A673 (cell line): ENCODE data around the gene PDE4A. TPM values are rescaled to one million over a fixed set of nuclear protein-coding genes. Genes with fewer than 3 reads are reported as not detected.
A peak's percentile ranks its signal among the peaks of the same experiment; 100 is the strongest.
"Not testable (repeated sequence)": the region's sequence is repeated elsewhere in the genome, so short reads cannot be mapped to it uniquely, and the experiment has no call there.

Experiments
- Bru-seq: library from RNA; stranded (reverse); fragments of 400-500 nt; gene quantifications from one replicate; lab custom pipeline; 2021; lab: Mats Ljungman, UMichigan
- BruChase-seq, 2 experiments: library from RNA; stranded (reverse); fragments of 400-500 nt; gene quantifications; one replicate each; lab custom pipeline; 2021; lab: Mats Ljungman, UMichigan
- BruUV-seq: library from RNA; stranded (reverse); fragments of 400-500 nt; replicated peaks from 2 replicates; lab custom pipeline; 2021; lab: Mats Ljungman, UMichigan
- CTCF ChIA-PET: fragments of 300-600 bp; sonication (Branson Sonifier 250); formaldehyde crosslinking; loops from one replicate; lab custom pipeline; 2022; ENCODE audit warnings: antibody characterized with exemption; lab: Charles Lee
- POLR2A ChIA-PET: fragments of 300-600 bp; sonication (Branson Sonifier 250); formaldehyde crosslinking; loops from one replicate; lab custom pipeline; 2022; ENCODE audit warnings: antibody characterized with exemption; ENCODE audit not compliant: low non-redundant PET; lab: Charles Lee
- DNase-seq: peaks from one replicate; pipeline ENCODE4 v3.0.0-alpha.2; 2015; ENCODE audit warnings: low spot score
- H3K27ac ChIP-seq: fragments of 200-600 bp; sonication (generic); 2 replicates; pipeline ENCODE4 v1.5.1; 2016; ENCODE audit warnings: mixed run types, low read depth, mild to moderate bottlenecking, mixed read lengths, antibody characterized with exemption, low read length; ENCODE audit not compliant: poor library complexity, severe bottlenecking
- H3K27me3 ChIP-seq: fragments of 200-600 bp; sonication (generic); replicated peaks from 2 replicates; pipeline ENCODE4 v1.6.1; 2017; ENCODE audit warnings: mixed run types, low read depth, mild to moderate bottlenecking, mixed read lengths, antibody characterized with exemption, low read length; ENCODE audit not compliant: insufficient read depth, poor library complexity
- H3K36me3 ChIP-seq: fragments of 200-600 bp; sonication (generic); 2 replicates; pipeline ENCODE4 v1.6.1; 2016; ENCODE audit warnings: mixed run types, mild to moderate bottlenecking, mixed read lengths, antibody characterized with exemption, low read length; ENCODE audit not compliant: insufficient read depth, poor library complexity, severe bottlenecking
- H3K4me1 ChIP-seq: fragments of 200-600 bp; sonication (generic); 2 replicates; pipeline ENCODE4 v1.6.1; 2017; ENCODE audit warnings: mixed run types, mild to moderate bottlenecking, mixed read lengths, antibody characterized with exemption, low read length; ENCODE audit not compliant: insufficient read depth, poor library complexity, severe bottlenecking
- H3K4me3 ChIP-seq: fragments of 200-600 bp; sonication (generic); 2 replicates; pipeline ENCODE4 v1.5.1; 2016; ENCODE audit warnings: low read depth, mixed run types, mild to moderate bottlenecking, mixed read lengths, low read length; ENCODE audit not compliant: poor library complexity, severe bottlenecking
- H3K9me3 ChIP-seq: fragments of 200-600 bp; sonication (generic); 2 replicates; pipeline ENCODE4 v1.6.1; 2016; ENCODE audit warnings: mixed run types, low read depth, mild to moderate bottlenecking, mixed read lengths, antibody characterized with exemption, low read length; ENCODE audit not compliant: poor library complexity, severe bottlenecking
- CTCF ChIP-seq: fragments of 300-800, 200-600 bp; sonication (generic); conservative IDR thresholded peaks from 2 replicates; pipeline ENCODE4 v1.5.1; 2017; ENCODE audit warnings: low read depth, mild to moderate bottlenecking, antibody characterized with exemption, low read length, moderate library complexity, mixed read lengths
- EZH2 ChIP-seq: fragments of 200-600 bp; sonication (generic); IDR thresholded peaks from 2 replicates; pipeline ENCODE4 v1.6.1; 2017; ENCODE audit warnings: borderline replicate concordance, low read depth, mild to moderate bottlenecking, mixed read lengths, antibody characterized with exemption, low read length; ENCODE audit not compliant: poor library complexity, severe bottlenecking
- intact Hi-C: fragments of 100-400 bp; cut with micrococcal nuclease; formaldehyde crosslinking; loops from one replicate; pipeline ENCODE4 v1.10.0; 2022; ENCODE audit not compliant: unreplicated experiment
- long read RNA-seq: library from polyadenylated mRNA; stranded (forward); transcript quantifications from one replicate; pipeline ENCODE4 v2.0.0, GENCODE V29; 2022
- total RNA-seq: library from RNA; stranded (reverse); gene quantifications from 2 replicates; pipeline ENCODE4 v1.2.3, GENCODE V29; 2021

PDE4A gene
- total RNA-seq (32.5 and 40.1 TPM in 2 replicates), Bru-seq, nascent RNA (percentile 58 among the genes with signal in this experiment), BruChase-seq, experiment 1, labeled RNA remaining after a 2-hour chase (percentile 70 among the genes with signal in this experiment), BruChase-seq, experiment 2, labeled RNA remaining after a 6-hour chase (percentile 86 among the genes with signal in this experiment)
- long read RNA-seq, full-length matches to known transcripts = 22 of 117 reads
- long read RNA-seq, partial matches to known transcripts = 73 of 117 reads
- long read RNA-seq, other reads (novel, unspliced or antisense) = 22 of 117 reads

GRCh38 chr19:10420444-10421239, at the start of gene PDE4A:
Gene PDE4A, plus strand, starts transcription at chr19:10420538. Its CDS starts 227 bp downstream, at chr19:10420765.
- peak; percentile 89 for DNase-seq
- Histone ChIP-seq H3K4me1 (peaks cover 40% of the 10 kb centered on the region), H3K36me3 (no peaks in the 10 kb centered on the region), H3K27ac (peak within 1 kb of the TSS; percentile 89), H3K9me3 (no peaks in the 10 kb centered on the region), H3K27me3 (no peaks in the 10 kb centered on the region), H3K4me3 (peak within 1 kb of the TSS; percentile 83)
- no TSS peak for BruUV-seq
- TF ChIP-seq EZH2 (no peak), CTCF (peak; percentile 83)
- intact Hi-C loops = no loop called here
- CTCF ChIA-PET = interaction anchor here (0.6 to 0.8 kb wide), 4 partner anchors 11 to 261 kb away, joined by 3 to 5 read pairs (median 3); no protein-coding TSS in a partner anchor
- POLR2A ChIA-PET = interaction anchor here (0.6 kb wide), 1 partner anchor 131 kb away, joined by 4 read pairs; the partner anchor contains the start of gene ICAM5

GRCh38 chr19:10372690-10373089, 47.6 kb upstream of the PDE4A start:
- Histone ChIP-seq H3K36me3 (peaks cover 22% of the 10 kb centered on the region), H3K9me3 (no peaks in the 10 kb centered on the region), H3K27ac (no peak overlapping the region), H3K4me1 (no peaks in the 10 kb centered on the region), H3K4me3 (no peak overlapping the region), H3K27me3 (no peaks in the 10 kb centered on the region)
- ChIA-PET POLR2A (no interaction called here), CTCF (no interaction called here)
- intact Hi-C loops = no loop called here
- no TSS peak for BruUV-seq
- no peak for DNase-seq
- TF ChIP-seq EZH2 (no peak), CTCF (no peak)

GRCh38 chr19:10374931-10375330, 45.4 kb upstream of the PDE4A start:
- Histone ChIP-seq H3K4me1 (peaks cover 5% of the 10 kb centered on the region), H3K36me3 (peaks cover 15% of the 10 kb centered on the region), H3K4me3 (no peak overlapping the region), H3K9me3 (no peaks in the 10 kb centered on the region), H3K27ac (no peak overlapping the region), H3K27me3 (no peaks in the 10 kb centered on the region)
- no TSS peak for BruUV-seq
- ChIA-PET POLR2A (interaction anchor here (0.9 kb wide), 1 partner anchor 191 kb away, joined by 4 read pairs; no protein-coding TSS in a partner anchor), CTCF (no interaction called here)
- intact Hi-C loops = no loop called here
- TF ChIP-seq EZH2 (no peak), CTCF (no peak)
- no peak for DNase-seq

- DNase-seq, H3K27me3 ChIP-seq, BruUV-seq, H3K4me3 ChIP-seq, H3K4me1 ChIP-seq, H3K9me3 ChIP-seq, H3K27ac ChIP-seq, POLR2A ChIA-PET, CTCF ChIA-PET, intact Hi-C loops: not testable (repeated sequence)
- H3K36me3 ChIP-seq = peaks cover 15% of the 10 kb centered on the region
Measured at GRCh38 chr19:10377140-10377640, 43.1 kb upstream of the PDE4A start.
